GM23338 (cell line): ENCODE data around the gene KCMF1.

Experiments used
- CREB1 ChIP-seq: fragments of 250-450 bp; sonication (Bioruptor Pico); IDR thresholded peaks from 2 replicates; pipeline ENCODE4 v1.5.0; 2020; ENCODE audit warnings: low read depth, mild to moderate bottlenecking, moderate library complexity
- EZH2 ChIP-seq: fragments of 200-600 bp; sonication (generic); IDR thresholded peaks from one replicate; pipeline ENCODE4 v1.8.0; 2017; ENCODE audit warnings: antibody characterized with exemption, mild to moderate bottlenecking, low read depth; ENCODE audit not compliant: unreplicated experiment
- EZH2phosphoT487 ChIP-seq: fragments of 200-600 bp; sonication (generic); IDR thresholded peaks from one replicate; pipeline ENCODE4 v1.8.1; 2018; ENCODE audit warnings: antibody characterized with exemption; ENCODE audit not compliant: unreplicated experiment
- POLR2AphosphoS5 ChIP-seq: IDR thresholded peaks from 2 replicates; pipeline ENCODE4 v1.6.1; 2016; ENCODE audit warnings: antibody characterized with exemption, low read depth
- STAT1 ChIP-seq: IDR thresholded peaks from one replicate; pipeline ENCODE4 v1.6.1; 2016; ENCODE audit warnings: antibody characterized with exemption; ENCODE audit not compliant: unreplicated experiment
- ZNF331 ChIP-seq: fragments of 250-450 bp; sonication (Bioruptor Pico); IDR thresholded peaks from 2 replicates; pipeline ENCODE4 v1.5.0; 2020; ENCODE audit warnings: low read depth, mild to moderate bottlenecking, moderate library complexity
- TF ChIP-seq, protein P1 (sequence below), 2 experiments: fragments of 200-600 bp in 1 of 2; sonication (generic) in 1 of 2; conservative IDR thresholded peaks; 2 replicates each; pipeline versions ENCODE4 v1.5.1 to v1.6.1; 2016 to 2017; ENCODE audit warnings: antibody characterized with exemption in 2 of 2, low read depth in 2 of 2, mild to moderate bottlenecking in 2 of 2, moderate library complexity in 1 of 2
- TF ChIP-seq, protein P2 (sequence below): IDR thresholded peaks from one replicate; pipeline ENCODE4 v1.6.1; 2018; ENCODE audit warnings: antibody characterized with exemption; ENCODE audit not compliant: unreplicated experiment
- TF ChIP-seq, protein P3 (sequence below): IDR thresholded peaks from 2 replicates; pipeline ENCODE4 v1.6.1; 2016; ENCODE audit warnings: antibody characterized with exemption

DNA sequence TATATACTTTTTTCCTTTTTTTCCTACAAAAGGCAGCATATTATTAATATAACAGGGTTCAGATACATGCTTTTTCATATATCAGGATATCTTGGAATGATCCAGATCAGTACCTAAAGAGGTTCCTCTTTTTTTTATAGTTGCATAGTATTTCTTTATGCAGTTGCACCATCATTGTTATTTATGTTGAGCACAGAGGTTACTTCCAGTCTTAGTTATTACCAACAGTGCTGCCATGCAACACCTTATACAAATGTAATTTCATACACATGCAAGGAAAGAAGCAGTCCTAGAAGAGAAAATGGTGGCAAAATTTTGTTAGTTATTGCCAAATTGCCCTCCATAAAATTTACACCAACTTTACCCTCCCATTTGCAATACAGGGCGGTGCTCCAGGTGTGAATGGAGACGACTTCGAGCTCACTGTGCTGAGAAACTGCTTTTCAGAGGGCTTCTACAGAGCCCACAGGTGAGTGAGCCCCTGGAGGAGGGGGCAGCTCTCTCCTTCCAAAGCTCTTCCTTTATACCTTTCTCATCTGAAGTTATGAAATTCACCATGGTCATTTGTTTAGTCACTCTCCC is 30.0 kb upstream of the KCMF1 start:
- TF ChIP-seq, protein P1, sequence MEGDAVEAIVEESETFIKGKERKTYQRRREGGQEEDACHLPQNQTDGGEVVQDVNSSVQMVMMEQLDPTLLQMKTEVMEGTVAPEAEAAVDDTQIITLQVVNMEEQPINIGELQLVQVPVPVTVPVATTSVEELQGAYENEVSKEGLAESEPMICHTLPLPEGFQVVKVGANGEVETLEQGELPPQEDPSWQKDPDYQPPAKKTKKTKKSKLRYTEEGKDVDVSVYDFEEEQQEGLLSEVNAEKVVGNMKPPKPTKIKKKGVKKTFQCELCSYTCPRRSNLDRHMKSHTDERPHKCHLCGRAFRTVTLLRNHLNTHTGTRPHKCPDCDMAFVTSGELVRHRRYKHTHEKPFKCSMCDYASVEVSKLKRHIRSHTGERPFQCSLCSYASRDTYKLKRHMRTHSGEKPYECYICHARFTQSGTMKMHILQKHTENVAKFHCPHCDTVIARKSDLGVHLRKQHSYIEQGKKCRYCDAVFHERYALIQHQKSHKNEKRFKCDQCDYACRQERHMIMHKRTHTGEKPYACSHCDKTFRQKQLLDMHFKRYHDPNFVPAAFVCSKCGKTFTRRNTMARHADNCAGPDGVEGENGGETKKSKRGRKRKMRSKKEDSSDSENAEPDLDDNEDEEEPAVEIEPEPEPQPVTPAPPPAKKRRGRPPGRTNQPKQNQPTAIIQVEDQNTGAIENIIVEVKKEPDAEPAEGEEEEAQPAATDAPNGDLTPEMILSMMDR (conservative IDR thresholded peaks at IDR 0.05; ENCODE audit: low read depth in 2 of 2) = no peak
- TF ChIP-seq POLR2AphosphoS5 = no peak
- no peak for TF ChIP-seq CREB1
- TF ChIP-seq, protein P2, sequence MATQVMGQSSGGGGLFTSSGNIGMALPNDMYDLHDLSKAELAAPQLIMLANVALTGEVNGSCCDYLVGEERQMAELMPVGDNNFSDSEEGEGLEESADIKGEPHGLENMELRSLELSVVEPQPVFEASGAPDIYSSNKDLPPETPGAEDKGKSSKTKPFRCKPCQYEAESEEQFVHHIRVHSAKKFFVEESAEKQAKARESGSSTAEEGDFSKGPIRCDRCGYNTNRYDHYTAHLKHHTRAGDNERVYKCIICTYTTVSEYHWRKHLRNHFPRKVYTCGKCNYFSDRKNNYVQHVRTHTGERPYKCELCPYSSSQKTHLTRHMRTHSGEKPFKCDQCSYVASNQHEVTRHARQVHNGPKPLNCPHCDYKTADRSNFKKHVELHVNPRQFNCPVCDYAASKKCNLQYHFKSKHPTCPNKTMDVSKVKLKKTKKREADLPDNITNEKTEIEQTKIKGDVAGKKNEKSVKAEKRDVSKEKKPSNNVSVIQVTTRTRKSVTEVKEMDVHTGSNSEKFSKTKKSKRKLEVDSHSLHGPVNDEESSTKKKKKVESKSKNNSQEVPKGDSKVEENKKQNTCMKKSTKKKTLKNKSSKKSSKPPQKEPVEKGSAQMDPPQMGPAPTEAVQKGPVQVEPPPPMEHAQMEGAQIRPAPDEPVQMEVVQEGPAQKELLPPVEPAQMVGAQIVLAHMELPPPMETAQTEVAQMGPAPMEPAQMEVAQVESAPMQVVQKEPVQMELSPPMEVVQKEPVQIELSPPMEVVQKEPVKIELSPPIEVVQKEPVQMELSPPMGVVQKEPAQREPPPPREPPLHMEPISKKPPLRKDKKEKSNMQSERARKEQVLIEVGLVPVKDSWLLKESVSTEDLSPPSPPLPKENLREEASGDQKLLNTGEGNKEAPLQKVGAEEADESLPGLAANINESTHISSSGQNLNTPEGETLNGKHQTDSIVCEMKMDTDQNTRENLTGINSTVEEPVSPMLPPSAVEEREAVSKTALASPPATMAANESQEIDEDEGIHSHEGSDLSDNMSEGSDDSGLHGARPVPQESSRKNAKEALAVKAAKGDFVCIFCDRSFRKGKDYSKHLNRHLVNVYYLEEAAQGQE = no peak
- TF ChIP-seq EZH2phosphoT487 = no peak
- no peak for TF ChIP-seq EZH2
- TF ChIP-seq, protein P3, sequence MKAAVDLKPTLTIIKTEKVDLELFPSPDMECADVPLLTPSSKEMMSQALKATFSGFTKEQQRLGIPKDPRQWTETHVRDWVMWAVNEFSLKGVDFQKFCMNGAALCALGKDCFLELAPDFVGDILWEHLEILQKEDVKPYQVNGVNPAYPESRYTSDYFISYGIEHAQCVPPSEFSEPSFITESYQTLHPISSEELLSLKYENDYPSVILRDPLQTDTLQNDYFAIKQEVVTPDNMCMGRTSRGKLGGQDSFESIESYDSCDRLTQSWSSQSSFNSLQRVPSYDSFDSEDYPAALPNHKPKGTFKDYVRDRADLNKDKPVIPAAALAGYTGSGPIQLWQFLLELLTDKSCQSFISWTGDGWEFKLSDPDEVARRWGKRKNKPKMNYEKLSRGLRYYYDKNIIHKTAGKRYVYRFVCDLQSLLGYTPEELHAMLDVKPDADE = no peak
- TF ChIP-seq STAT1 = no peak
- TF ChIP-seq ZNF331 (CRISPR knock-in tag) = no peak
